Measurements from ENCODE around the gene TRAF4.

GRCh38 chr17:28747801-28748750 lies 4.3 kb downstream of the TRAF4 start:
- TF ChIP-seq CTCF (IDR thresholded peaks at IDR 0.05; ENCODE audit: borderline replicate concordance, extremely low read depth, low read length, poor library complexity, severe bottlenecking) (no peak), EZH2 (IDR thresholded peaks at IDR 0.05; ENCODE audit: borderline replicate concordance, low read depth, low read length, severe bottlenecking) (no peak)

Measured in DND-41 (cell line).